K562 (cell line): ENCODE data around the gene HLTF. TPM values are rescaled to one million over a fixed set of nuclear protein-coding genes. Genes with fewer than 3 reads are reported as not detected.

Experiments
- ATAC-seq: fragments of 200-7000 bp; cut with Tn5 transposase; 3 replicates; pipeline ENCODE4 v1.9.1; 2020; ENCODE audit warnings: moderate library complexity
- BruUV-seq: library from RNA; stranded (reverse); fragments of 400-500 nt; replicated peaks from 2 replicates; lab custom pipeline; 2021; lab: Mats Ljungman, UMichigan
- CTCF ChIA-PET: fragments of 300-600 bp; formaldehyde crosslinking; extraction: SDS; loops from one replicate; lab custom pipeline; 2021; ENCODE audit warnings: low intra/inter-chr PET ratio; lab: Yijun Ruan, JAX
- POLR2A ChIA-PET: fragments of 300-600, 350-650 bp; sonication (Branson Sonifier 250); formaldehyde crosslinking; extraction: SDS; loops from one replicate; lab custom pipeline; 2021; ENCODE audit warnings: antibody characterized with exemption, inconsistent platforms; lab: Yijun Ruan, JAX
- DNase-seq, 4 experiments: peaks; one replicate each; pipeline versions ENCODE4 v3.0.0 to v3.0.0-alpha.2; 2011 to 2018; ENCODE audit warnings: low spot score in 3 of 4, mixed read lengths in 3 of 4; ENCODE audit errors: extremely low read depth in 1 of 4
- FAIRE-seq: peaks from 2 replicates; lab custom pipeline; 2011; peaks lifted over from hg19 to GRCh38; lab: Jason Lieb, UNC
- H2AFZ ChIP-seq: 2 replicates; pipeline ENCODE4 v1.6.0; 2011; ENCODE audit warnings: low read depth, low read length, control low read depth, inconsistent platforms
- H3K27ac ChIP-seq: fragments of 200-600 bp; 3 replicates; pipeline ENCODE4 v1.8.0; 2011; ENCODE audit warnings: low read depth, mild to moderate bottlenecking, control low read depth, inconsistent platforms, low read length, moderate library complexity, mixed read lengths; ENCODE audit errors: extremely low read depth
- H3K27me3 ChIP-seq, 2 experiments: fragments of 300-600 bp in 1 of 2; 2 replicates in 1 of 2; 3 replicates in 1 of 2; pipeline versions ENCODE4 v1.6.0 to v1.8.0; 2011; ENCODE audit warnings: inconsistent platforms in 2 of 2, low read length in 2 of 2, mild to moderate bottlenecking in 1 of 2, mixed read lengths in 1 of 2, moderate library complexity in 1 of 2; ENCODE audit not compliant: control insufficient read depth in 2 of 2, insufficient read depth in 2 of 2
- H3K36me3 ChIP-seq: fragments of 300-600 bp; 3 replicates; pipeline ENCODE4 v1.8.0; 2011; ENCODE audit warnings: mild to moderate bottlenecking, low read length, inconsistent platforms; ENCODE audit not compliant: control insufficient read depth, insufficient read depth
- H3K4me1 ChIP-seq, 2 experiments: fragments of 200-600 bp in 1 of 2; replicated peaks in 1 of 2; 2 replicates in 1 of 2; 3 replicates in 1 of 2; pipeline versions ENCODE4 v1.5.1 to v1.8.0; 2011; ENCODE audit warnings: inconsistent platforms in 2 of 2, low read length in 2 of 2, mild to moderate bottlenecking in 1 of 2, mixed read lengths in 1 of 2, moderate library complexity in 1 of 2; ENCODE audit not compliant: control insufficient read depth in 2 of 2, insufficient read depth in 2 of 2
- H3K4me2 ChIP-seq: 2 replicates; pipeline ENCODE4 v1.6.1; 2011; ENCODE audit warnings: low read length, control low read depth, inconsistent platforms, mixed read lengths; ENCODE audit not compliant: insufficient read depth
- H3K4me3 ChIP-seq: fragments of 200-600 bp; sonication (generic), shearing (Covaris generic); 2 replicates; pipeline ENCODE4 v1.5.1; 2016; ENCODE audit warnings: control low read depth, inconsistent platforms
- H3K79me2 ChIP-seq: fragments of 200-600 bp; 3 replicates; pipeline ENCODE4 v1.8.0; 2011; ENCODE audit warnings: low read length, inconsistent platforms; ENCODE audit not compliant: control insufficient read depth, insufficient read depth
- H3K9ac ChIP-seq, 2 experiments: 2 replicates each; pipeline versions ENCODE4 v1.6.0 to v1.6.1; 2011; ENCODE audit warnings: low read depth in 2 of 2, low read length in 2 of 2, control low read depth in 1 of 2, inconsistent platforms in 1 of 2, mild to moderate bottlenecking in 1 of 2, mixed read lengths in 1 of 2; ENCODE audit not compliant: insufficient read depth in 1 of 2
- H3K9me1 ChIP-seq: one replicate; pipeline ENCODE4 v1.6.0; 2011; ENCODE audit warnings: inconsistent platforms, mild to moderate bottlenecking, low read length, moderate library complexity; ENCODE audit not compliant: control insufficient read depth, insufficient read depth
- H3K9me3 ChIP-seq: replicated peaks from 2 replicates; pipeline ENCODE4 v1.5.1; 2011; ENCODE audit warnings: low read depth, low read length, inconsistent platforms; ENCODE audit not compliant: control insufficient read depth, insufficient read depth
- H4K20me1 ChIP-seq: replicated peaks from 2 replicates; pipeline ENCODE4 v1.6.1; 2011; ENCODE audit warnings: low read length, inconsistent platforms, mixed read lengths; ENCODE audit not compliant: control insufficient read depth, insufficient read depth
- CBFA2T3 ChIP-seq: fragments of 450-650 bp; IDR thresholded peaks from 2 replicates; pipeline ENCODE4 v1.6.1; 2017
- FOXM1 ChIP-seq, 2 experiments: fragments of 450-650 bp in 1 of 2; sonication (generic) in 1 of 2; formaldehyde crosslinking in 1 of 2; IDR thresholded peaks; 2 replicates each; pipeline versions ENCODE4 v1.6.1 to v1.9.0; 2017 to 2022; ENCODE audit warnings: low read depth in 2 of 2, mild to moderate bottlenecking in 2 of 2, missing genetic modification reagents in 1 of 2, moderate library complexity in 1 of 2
- HEY1 ChIP-seq: fragments of 250-450 bp; sonication (Bioruptor Pico); IDR thresholded peaks from 2 replicates; pipeline ENCODE4 v1.5.0; 2020; ENCODE audit warnings: mild to moderate bottlenecking, moderate library complexity, borderline replicate concordance
- L3MBTL2 ChIP-seq: fragments of 450-650 bp; IDR thresholded peaks from 2 replicates; pipeline ENCODE4 v1.6.1; 2016; ENCODE audit warnings: mild to moderate bottlenecking, moderate library complexity
- MAFF ChIP-seq: IDR thresholded peaks from 2 replicates; pipeline ENCODE4 v1.6.1; 2012; ENCODE audit warnings: low read length, improper control_type of control experiment
- NRF1 ChIP-seq, 2 experiments: fragments of 450-650 bp; IDR thresholded peaks in 1 of 2; conservative IDR thresholded peaks in 1 of 2; 2 replicates each; pipeline ENCODE4 v1.6.1; 2014; ENCODE audit warnings: mild to moderate bottlenecking in 2 of 2
- RAD21 ChIP-seq, 2 experiments: fragments of 250-450 bp in 1 of 2; fragments of 450-650 bp in 1 of 2; sonication (Bioruptor Pico) in 1 of 2; formaldehyde crosslinking in 1 of 2; IDR thresholded peaks in 1 of 2; conservative IDR thresholded peaks in 1 of 2; 2 replicates each; pipeline versions ENCODE4 v1.4.0 to v1.8.0; 2020 to 2022; ENCODE audit warnings: mild to moderate bottlenecking in 2 of 2, moderate library complexity in 1 of 2
- ZNF232 ChIP-seq: sonication (generic); formaldehyde crosslinking; IDR thresholded peaks from 2 replicates; pipeline ENCODE4 v1.8.0; 2022; ENCODE audit warnings: mild to moderate bottlenecking, missing genetic modification reagents
- WGBS: fragments of 100-300 bp; shearing (Covaris generic); methylation state at CpG from one replicate; pipeline ENCODE4 v1.1.6; 2016; ENCODE audit warnings: low coverage, mixed read lengths; ENCODE audit not compliant: insufficient coverage; ENCODE audit errors: missing lambda C conversion rate; 5-methylcytosine and 5-hydroxymethylcytosine counted together
- in situ Hi-C: fragments of 300-500 bp; cut with MboI; formaldehyde crosslinking; loops from 4 replicates; pipeline ENCODE4 v1.15.0; 2018; ENCODE audit warnings: inconsistent platforms, mixed read lengths
- intact Hi-C: fragments of 100-400 bp; cut with micrococcal nuclease; formaldehyde crosslinking; loops from 2 replicates; pipeline ENCODE4 v1.14.2; 2022
- polyA plus RNA-seq, 8 experiments: library from polyadenylated mRNA; depleted of rRNA in 4 of 8; stranded (reverse) in 5 of 8; unstranded in 3 of 8; fragments of >200 nt; fragmentation: Nextera tagmentation in 2 of 8; fragmentation: Illumina TruSeq in 1 of 8; extraction: Ambion mirVana in 2 of 8; extraction: Trizol in 1 of 8; gene quantifications; 2 replicates each; pipeline versions ENCODE4 v1.2.1 to v1.2.3, GENCODE V29; 2011 to 2014; ENCODE audit warnings: inconsistent platforms in 1 of 8, missing spikeins in 1 of 8
- total RNA-seq, 7 experiments: library from RNA; depleted of rRNA in 6 of 7; stranded (reverse); fragments of >200 nt in 6 of 7; fragmentation: Illumina TruSeq in 2 of 7; extraction: Trizol in 2 of 7; gene quantifications; 2 replicates each; pipeline versions ENCODE4 v1.2.1 to v1.2.3, GENCODE V29; 2011 to 2021; ENCODE audit warnings: low replicate concordance in 1 of 7

HLTF gene
- total and polyA plus RNA-seq, 9 of the 15 experiments (the other 6 are each of a cell fraction or from before 2014, with no cell fraction given), result 35.1 to 82.4 (median 50.4) TPM

DNA sequence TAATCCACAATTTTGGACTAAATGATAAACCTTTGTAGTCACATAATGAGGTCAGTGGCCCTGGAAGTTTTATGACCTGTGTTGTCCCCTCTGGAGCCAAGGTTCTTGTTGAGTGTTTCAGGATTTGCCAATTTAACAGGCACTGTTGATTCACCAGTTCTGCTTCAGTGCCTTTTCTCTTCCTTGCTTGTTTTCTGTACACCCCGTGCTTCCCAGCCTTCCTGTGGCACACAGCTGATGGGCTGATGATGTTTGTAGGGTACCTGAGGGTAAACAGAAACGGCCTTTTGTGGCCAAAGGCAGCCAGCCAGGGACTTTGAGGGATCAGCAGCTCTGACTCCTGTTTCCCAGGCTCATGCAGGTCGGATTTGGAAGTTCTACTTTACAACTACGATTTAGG, 81.7 kb downstream of the HLTF start:
- no TSS peak for BruUV-seq
- H3K36me3 ChIP-seq, result peaks cover 11% of the 10 kb centered on the region; the same call in 2 of the 3 replicates
- no peak overlapping the region for H2AFZ ChIP-seq
- no peak overlapping the region for H3K27ac ChIP-seq
- no peak overlapping the region for H3K4me3 ChIP-seq
- ATAC-seq (no peak), DNase-seq (no peak), FAIRE-seq (no peak)
- no peak overlapping the region for H3K4me2 ChIP-seq
- in situ Hi-C loops, result no loop called here
- H3K4me1 ChIP-seq, result no peaks in the 10 kb centered on the region
- no peaks in the 10 kb centered on the region for H3K9me1 ChIP-seq
- TF ChIP-seq RAD21 (CRISPR knock-in tag; conservative IDR thresholded peaks at IDR 0.05 in 1 of 2, IDR thresholded peaks at IDR 0.05 in 1 of 2) (no peak), HEY1 (CRISPR knock-in tag) (no peak)
- no peaks in the 10 kb centered on the region for H3K9me3 ChIP-seq
- intact Hi-C loops, result no loop called here
- no peaks in the 10 kb centered on the region for H3K79me2 ChIP-seq
- ChIA-PET CTCF (no interaction called here), POLR2A (interaction anchor here (1.3 kb wide), 1 partner anchor 13 kb away, joined by 3 read pairs; the partner anchor contains the start of gene GYG1)
- WGBS, result 39% methylated on average over 4 of the region's 4 CpGs
- no peaks in the 10 kb centered on the region for H4K20me1 ChIP-seq
- H3K9ac ChIP-seq, result no peak overlapping the region; a peak in 1 of 4 replicates
- no peaks in the 10 kb centered on the region for H3K27me3 ChIP-seq

DNA sequence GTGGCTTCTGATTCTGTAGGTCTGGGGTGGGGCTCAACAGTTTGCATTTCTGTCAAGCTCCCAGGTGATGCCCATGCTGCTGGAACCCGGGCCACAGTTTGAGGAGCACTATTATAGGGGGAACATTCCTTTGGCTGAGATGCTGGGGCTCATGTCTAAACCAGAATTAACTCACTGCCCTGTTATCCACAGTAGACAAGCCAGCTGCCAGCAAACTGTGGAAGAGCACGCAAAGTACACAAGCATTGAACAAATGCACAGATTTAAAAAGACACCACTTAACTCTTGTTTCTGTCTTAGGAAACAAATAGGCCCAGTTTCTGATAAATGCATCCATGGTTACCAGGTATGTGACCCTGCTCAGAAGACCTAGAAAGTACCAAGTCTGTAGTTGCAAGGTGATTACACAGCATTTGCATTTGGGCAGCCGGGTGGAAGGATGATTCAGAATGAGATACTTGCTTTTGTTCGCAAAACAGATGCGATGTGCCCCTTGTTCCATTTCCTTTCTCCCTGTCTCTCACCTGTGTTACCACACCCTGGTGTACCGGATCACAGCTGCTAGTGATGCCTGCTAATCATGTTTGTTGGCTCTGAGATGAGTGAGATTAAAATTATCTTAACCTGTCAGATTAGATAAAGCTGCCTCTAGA, 82.6 kb downstream of the HLTF start:
- no peak overlapping the region for H3K27ac ChIP-seq
- DNase-seq (no peak), FAIRE-seq (no peak), ATAC-seq (no peak)
- no TSS peak for BruUV-seq
- no peaks in the 10 kb centered on the region for H4K20me1 ChIP-seq
- ChIA-PET CTCF (no interaction called here), POLR2A (interaction anchor here (1.3 kb wide), 1 partner anchor 12 kb away, joined by 3 read pairs; the partner anchor contains the start of gene GYG1)
- no peak overlapping the region for H3K4me3 ChIP-seq
- peaks cover 13% of the 10 kb centered on the region; the same call in 2 of the 3 replicates for H3K36me3 ChIP-seq
- TF ChIP-seq FOXM1 (IDR thresholded peaks at IDR 0.05; ENCODE audit: low read depth) (no peak), FOXM1 (CRISPR knock-in tag; IDR thresholded peaks at IDR 0.05; ENCODE audit: low read depth) (no peak), L3MBTL2 (no peak), ZNF232 (no peak), MAFF (no peak), CBFA2T3 (0 out of 2 replicates have a peak, but pooled peaks have one; percentile 5), NRF1 (conservative IDR thresholded peaks at IDR 0.05 in 1 of 2, IDR thresholded peaks at IDR 0.05 in 1 of 2) (no peak)
- no peaks in the 10 kb centered on the region for H3K4me1 ChIP-seq
- no peak overlapping the region for H3K9ac ChIP-seq
- intact Hi-C loops, result no loop called here
- WGBS, result 55% methylated on average over 6 of the region's 6 CpGs
- in situ Hi-C loops, result no loop called here
- H3K4me2 ChIP-seq, result no peak overlapping the region
- H3K79me2 ChIP-seq, result no peaks in the 10 kb centered on the region
- no peaks in the 10 kb centered on the region for H3K9me1 ChIP-seq
- H3K27me3 ChIP-seq, result no peaks in the 10 kb centered on the region
- no peak overlapping the region for H2AFZ ChIP-seq
- H3K9me3 ChIP-seq, result no peaks in the 10 kb centered on the region
